ENCODE measurements around the gene KRTAP10-7. TPM values are rescaled to one million over a fixed set of nuclear protein-coding genes. Genes with fewer than 3 reads are reported as not detected.

The KRTAP10-7 gene
- total and polyA plus RNA-seq, 9 of the 15 experiments (the other 6 are each of a cell fraction or from before 2014, with no cell fraction given) = not detected

GRCh38 chr21:44643741-44644310 lies 43.4 kb downstream of the KRTAP10-7 start:
- DNase-seq (ENCODE audit: extremely low read depth in 1 of 4, low spot score in 3 of 4) (no peak), ATAC-seq (no peak), FAIRE-seq (no peak)
- Histone ChIP-seq H3K9me1 (ENCODE audit: control insufficient read depth, insufficient read depth, low read length) (no peaks in the 10 kb centered on the region), H3K4me3 (no peak overlapping the region), H3K36me3 (ENCODE audit: control insufficient read depth, insufficient read depth, low read length) (no peaks in the 10 kb centered on the region), H3K4me1 (replicated peaks in 1 of 2; ENCODE audit: control insufficient read depth in 2 of 2, insufficient read depth in 2 of 2, low read length in 2 of 2) (no peaks in the 10 kb centered on the region), H2AFZ (ENCODE audit: low read depth, low read length) (no peak overlapping the region), H3K9ac (ENCODE audit: insufficient read depth in 1 of 2, low read depth in 2 of 2, low read length in 2 of 2) (no peak overlapping the region), H3K27ac (ENCODE audit: extremely low read depth, low read depth, low read length) (no peak overlapping the region), H4K20me1 (replicated peaks; ENCODE audit: control insufficient read depth, insufficient read depth, low read length) (no peaks in the 10 kb centered on the region), H3K4me2 (ENCODE audit: insufficient read depth, low read length) (no peak overlapping the region), H3K9me3 (replicated peaks; ENCODE audit: control insufficient read depth, insufficient read depth, low read depth, low read length) (peaks cover 4% of the 10 kb centered on the region), H3K27me3 (ENCODE audit: control insufficient read depth in 2 of 2, insufficient read depth in 2 of 2, low read length in 2 of 2) (peaks cover 0 to 22% of the 10 kb centered on the region in 2 experiments; a peak in 3 of 5 replicates), H3K79me2 (ENCODE audit: control insufficient read depth, insufficient read depth, low read length) (no peaks in the 10 kb centered on the region)
- BruUV-seq (replicated peaks) = no TSS peak
- in situ Hi-C loops (cut with MboI) (no loop called here), intact Hi-C loops (cut with micrococcal nuclease) (no loop called here)
- POLR2A ChIA-PET = no interaction called here
- TF ChIP-seq ZNF766 (CRISPR knock-in tag; conservative IDR thresholded peaks at IDR 0.05) (no peak), ARNT (IDR thresholded peaks at IDR 0.05) (no peak), ZNF24 (IDR thresholded peaks at IDR 0.05) (no peak), PTRF (tag; IDR thresholded peaks at IDR 0.05) (no peak), KDM2B (CRISPR knock-in tag; IDR thresholded peaks at IDR 0.05) (no peak), LARP7 (IDR thresholded peaks at IDR 0.05) (no peak), SIX5 (IDR thresholded peaks at IDR 0.05; ENCODE audit: borderline replicate concordance in 1 of 2, insufficient read depth in 1 of 2, low read depth in 1 of 2, low read length in 2 of 2) (no peak), ZNF146 (CRISPR knock-in tag; IDR thresholded peaks at IDR 0.05; ENCODE audit: unreplicated experiment) (no peak), ETS2 (tag; IDR thresholded peaks at IDR 0.05; ENCODE audit: borderline replicate concordance, poor library complexity, severe bottlenecking) (no peak)
- WGBS (ENCODE audit: insufficient coverage, low coverage, missing lambda C conversion rate) = under 1% methylated on average over 14 of the region's 14 CpGs
- CTCF ChIA-PET (ENCODE audit: low intra/inter-chr PET ratio) = no interaction called here
